Measurements from ENCODE around the gene LRP1B.

The LRP1B gene

GRCh38 chr2:142170847-142171246 is 40.0 kb upstream of the LRP1B start:
- H3K9ac ChIP-seq (ENCODE audit: low read depth, low read length, poor library complexity, severe bottlenecking) = no peak overlapping the region
- no peak overlapping the region for H3K4me3 ChIP-seq (ENCODE audit: low read length, poor library complexity, severe bottlenecking)
- no peaks in the 10 kb centered on the region for H3F3A ChIP-seq (ENCODE audit: low read depth)
- no peaks in the 10 kb centered on the region for H3K79me2 ChIP-seq (ENCODE audit: insufficient read depth, low read length)
- H3K36me3 ChIP-seq (ENCODE audit: insufficient read depth, low read length) = no peaks in the 10 kb centered on the region
- H3K4me2 ChIP-seq (ENCODE audit: low read depth, low read length, poor library complexity, severe bottlenecking) = no peak overlapping the region
- H3K27me3 ChIP-seq (ENCODE audit: insufficient read depth, low read length, poor library complexity, severe bottlenecking) = no peaks in the 10 kb centered on the region
- H4K20me1 ChIP-seq (ENCODE audit: insufficient read depth, low read length, poor library complexity, severe bottlenecking) = no peaks in the 10 kb centered on the region
- no peaks in the 10 kb centered on the region for H3K4me1 ChIP-seq (ENCODE audit: insufficient read depth, low read length, poor library complexity, severe bottlenecking)
- no peaks in the 10 kb centered on the region for H3K9me3 ChIP-seq (ENCODE audit: insufficient read depth, low read depth, low read length)
- no peak overlapping the region for H2AFZ ChIP-seq (ENCODE audit: low read length)
- no peaks in the 10 kb centered on the region for H3K9me2 ChIP-seq (replicated peaks; ENCODE audit: low read depth, low read length)
- TF ChIP-seq CTCF (conservative IDR thresholded peaks at IDR 0.05; ENCODE audit: low read length) (no peak), EZH2phosphoT487 (IDR thresholded peaks at IDR 0.05; ENCODE audit: borderline replicate concordance) (no peak)

GRCh38 chr2:142165790-142166189 is 35.0 kb upstream of the LRP1B start:
- Histone ChIP-seq H3F3A (ENCODE audit: low read depth) (no peaks in the 10 kb centered on the region), H3K4me3 (ENCODE audit: low read length, poor library complexity, severe bottlenecking) (no peak overlapping the region), H3K27me3 (ENCODE audit: insufficient read depth, low read length, poor library complexity, severe bottlenecking) (no peaks in the 10 kb centered on the region), H3K79me2 (ENCODE audit: insufficient read depth, low read length) (no peaks in the 10 kb centered on the region), H3K4me2 (ENCODE audit: low read depth, low read length, poor library complexity, severe bottlenecking) (no peak overlapping the region), H3K9me2 (replicated peaks; ENCODE audit: low read depth, low read length) (no peaks in the 10 kb centered on the region), H3K9me3 (ENCODE audit: insufficient read depth, low read depth, low read length) (no peaks in the 10 kb centered on the region), H3K36me3 (ENCODE audit: insufficient read depth, low read length) (no peaks in the 10 kb centered on the region), H3K9ac (ENCODE audit: low read depth, low read length, poor library complexity, severe bottlenecking) (no peak overlapping the region), H3K4me1 (ENCODE audit: insufficient read depth, low read length, poor library complexity, severe bottlenecking) (peaks cover 2% of the 10 kb centered on the region), H4K20me1 (ENCODE audit: insufficient read depth, low read length, poor library complexity, severe bottlenecking) (no peaks in the 10 kb centered on the region), H2AFZ (ENCODE audit: low read length) (no peak overlapping the region)
- TF ChIP-seq EZH2phosphoT487 (IDR thresholded peaks at IDR 0.05; ENCODE audit: borderline replicate concordance) (no peak), CTCF (conservative IDR thresholded peaks at IDR 0.05; ENCODE audit: low read length) (peak; percentile 67)

- Histone ChIP-seq H3K4me1 (ENCODE audit: insufficient read depth, low read length, poor library complexity, severe bottlenecking) (no peaks in the 10 kb centered on the region), H3K36me3 (ENCODE audit: insufficient read depth, low read length) (no peaks in the 10 kb centered on the region), H3K4me2 (ENCODE audit: low read depth, low read length, poor library complexity, severe bottlenecking) (no peak overlapping the region), H3K4me3 (ENCODE audit: low read length, poor library complexity, severe bottlenecking) (no peak overlapping the region), H3K79me2 (ENCODE audit: insufficient read depth, low read length) (no peaks in the 10 kb centered on the region), H3K27me3 (ENCODE audit: insufficient read depth, low read length, poor library complexity, severe bottlenecking) (no peaks in the 10 kb centered on the region), H2AFZ (ENCODE audit: low read length) (no peak overlapping the region), H4K20me1 (ENCODE audit: insufficient read depth, low read length, poor library complexity, severe bottlenecking) (no peaks in the 10 kb centered on the region), H3K9me3 (ENCODE audit: insufficient read depth, low read depth, low read length) (no peaks in the 10 kb centered on the region), H3K9me2 (replicated peaks; ENCODE audit: low read depth, low read length) (no peaks in the 10 kb centered on the region), H3F3A (ENCODE audit: low read depth) (no peaks in the 10 kb centered on the region), H3K9ac (ENCODE audit: low read depth, low read length, poor library complexity, severe bottlenecking) (no peak overlapping the region)
- no peak for TF ChIP-seq CTCF (conservative IDR thresholded peaks at IDR 0.05; ENCODE audit: low read length)
- TF ChIP-seq EZH2phosphoT487 (IDR thresholded peaks at IDR 0.05; ENCODE audit: borderline replicate concordance) = no peak
Observed at GRCh38 chr2:142153601-142154000, 22.8 kb upstream of the LRP1B start.
